PFSK-1 (cell line): Measurements from ENCODE around the gene YLPM1.

Source experiments
- FOXP2 ChIP-seq: optimal IDR thresholded peaks from 2 replicates; pipeline ENCODE3; 2011; ENCODE audit warnings: borderline replicate concordance, control low read depth, inconsistent platforms; ENCODE audit not compliant: insufficient read depth; ENCODE audit errors: extremely low read length, extremely low read depth
- POLR2AphosphoS5 ChIP-seq: IDR thresholded peaks from 2 replicates; pipeline ENCODE4 v1.6.1; 2012; ENCODE audit warnings: low read depth, mild to moderate bottlenecking, control low read depth, low read length, moderate library complexity
- SIN3A ChIP-seq: IDR thresholded peaks from 2 replicates; pipeline ENCODE4 v1.6.1; 2012; ENCODE audit warnings: mild to moderate bottlenecking, low read length, moderate library complexity, borderline replicate concordance; ENCODE audit not compliant: insufficient read depth
- TAF1 ChIP-seq: IDR thresholded peaks from 2 replicates; pipeline ENCODE4 v1.6.1; 2012; ENCODE audit warnings: low read length, control low read depth, borderline replicate concordance; ENCODE audit not compliant: insufficient read depth
- TF ChIP-seq, protein P1 (sequence below), 2 experiments: IDR thresholded peaks; 2 replicates each; pipeline versions ENCODE4 v1.6.1 to v1.8.0; 2011 to 2012; ENCODE audit warnings: low read depth in 2 of 2, low read length in 2 of 2, control low read depth in 1 of 2, inconsistent platforms in 1 of 2, mild to moderate bottlenecking in 1 of 2, moderate library complexity in 1 of 2; ENCODE audit not compliant: insufficient read depth in 1 of 2

The YLPM1 gene

DNA sequence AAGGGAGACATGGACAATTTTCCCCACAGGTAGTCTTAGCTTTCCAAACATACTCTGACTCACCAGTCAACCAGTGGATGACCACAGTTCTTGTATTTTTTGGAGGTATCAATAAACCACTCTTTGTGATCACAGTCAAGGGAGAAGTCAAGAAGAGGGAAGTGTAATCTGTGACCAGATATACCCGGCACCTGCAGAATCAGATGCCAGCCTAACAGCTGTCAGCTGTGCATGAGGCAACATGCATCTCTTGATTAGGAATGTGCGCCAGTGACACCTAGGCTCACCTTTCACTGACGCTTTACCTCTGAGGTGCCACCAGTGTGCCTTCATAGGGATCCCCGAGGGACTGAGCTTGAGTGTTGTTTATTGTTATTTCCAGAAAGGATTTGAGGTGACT is 92.8 kb downstream of the YLPM1 start:
- TF ChIP-seq, protein P1, sequence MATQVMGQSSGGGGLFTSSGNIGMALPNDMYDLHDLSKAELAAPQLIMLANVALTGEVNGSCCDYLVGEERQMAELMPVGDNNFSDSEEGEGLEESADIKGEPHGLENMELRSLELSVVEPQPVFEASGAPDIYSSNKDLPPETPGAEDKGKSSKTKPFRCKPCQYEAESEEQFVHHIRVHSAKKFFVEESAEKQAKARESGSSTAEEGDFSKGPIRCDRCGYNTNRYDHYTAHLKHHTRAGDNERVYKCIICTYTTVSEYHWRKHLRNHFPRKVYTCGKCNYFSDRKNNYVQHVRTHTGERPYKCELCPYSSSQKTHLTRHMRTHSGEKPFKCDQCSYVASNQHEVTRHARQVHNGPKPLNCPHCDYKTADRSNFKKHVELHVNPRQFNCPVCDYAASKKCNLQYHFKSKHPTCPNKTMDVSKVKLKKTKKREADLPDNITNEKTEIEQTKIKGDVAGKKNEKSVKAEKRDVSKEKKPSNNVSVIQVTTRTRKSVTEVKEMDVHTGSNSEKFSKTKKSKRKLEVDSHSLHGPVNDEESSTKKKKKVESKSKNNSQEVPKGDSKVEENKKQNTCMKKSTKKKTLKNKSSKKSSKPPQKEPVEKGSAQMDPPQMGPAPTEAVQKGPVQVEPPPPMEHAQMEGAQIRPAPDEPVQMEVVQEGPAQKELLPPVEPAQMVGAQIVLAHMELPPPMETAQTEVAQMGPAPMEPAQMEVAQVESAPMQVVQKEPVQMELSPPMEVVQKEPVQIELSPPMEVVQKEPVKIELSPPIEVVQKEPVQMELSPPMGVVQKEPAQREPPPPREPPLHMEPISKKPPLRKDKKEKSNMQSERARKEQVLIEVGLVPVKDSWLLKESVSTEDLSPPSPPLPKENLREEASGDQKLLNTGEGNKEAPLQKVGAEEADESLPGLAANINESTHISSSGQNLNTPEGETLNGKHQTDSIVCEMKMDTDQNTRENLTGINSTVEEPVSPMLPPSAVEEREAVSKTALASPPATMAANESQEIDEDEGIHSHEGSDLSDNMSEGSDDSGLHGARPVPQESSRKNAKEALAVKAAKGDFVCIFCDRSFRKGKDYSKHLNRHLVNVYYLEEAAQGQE (IDR thresholded peaks at IDR 0.05; ENCODE audit: insufficient read depth in 1 of 2, low read depth in 2 of 2, low read length in 2 of 2): no peak
- TF ChIP-seq SIN3A (no peak), TAF1 (no peak), FOXP2 (no peak), POLR2AphosphoS5 (no peak)

DNA sequence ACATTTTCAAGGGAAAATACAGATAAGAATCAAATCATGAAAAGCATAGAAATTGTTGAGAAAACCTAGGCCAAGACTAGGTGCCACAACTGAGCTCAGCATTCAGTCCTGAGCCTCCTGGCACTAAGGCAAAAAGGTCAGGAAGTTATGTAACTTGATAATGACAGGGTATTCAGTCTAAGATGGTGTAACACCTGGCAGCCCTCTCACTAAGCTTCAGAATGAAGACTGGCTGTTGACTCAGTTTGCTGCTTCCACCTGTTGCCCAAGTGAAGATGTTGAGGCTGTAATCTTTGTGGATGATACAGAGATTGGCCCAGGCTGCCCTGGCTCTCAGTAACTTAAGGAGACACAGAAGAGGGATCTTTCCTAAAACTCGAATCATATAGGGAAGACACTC is 93.2 kb downstream of the YLPM1 start:
- TF ChIP-seq, protein P1 (IDR thresholded peaks at IDR 0.05; ENCODE audit: insufficient read depth in 1 of 2, low read depth in 2 of 2, low read length in 2 of 2): no peak
- TF ChIP-seq POLR2AphosphoS5 (no peak), SIN3A (no peak), FOXP2 (no peak), TAF1 (no peak)

DNA sequence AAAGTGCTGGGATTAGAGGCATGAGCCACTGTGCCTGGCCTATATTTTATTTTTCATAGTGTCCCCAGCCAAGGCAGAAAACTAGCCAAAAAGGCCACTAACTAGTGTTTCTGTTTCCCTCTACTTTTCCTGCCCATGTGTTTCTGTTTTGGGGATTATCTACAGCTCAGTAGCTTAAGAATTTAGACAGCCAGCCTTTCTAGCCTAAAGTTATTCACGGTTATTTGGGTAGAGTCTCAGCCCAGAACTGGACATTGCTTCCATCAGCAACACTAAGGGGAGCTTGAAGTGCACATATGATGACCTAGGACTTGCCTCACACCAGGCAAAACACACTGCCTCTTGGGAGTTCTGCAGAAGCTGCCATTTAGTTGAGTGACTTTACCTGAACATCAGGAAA is 94.9 kb downstream of the YLPM1 start:
- TF ChIP-seq POLR2AphosphoS5 (no peak), SIN3A (no peak), FOXP2 (no peak), TAF1 (no peak)
- TF ChIP-seq, protein P1 (IDR thresholded peaks at IDR 0.05; ENCODE audit: insufficient read depth in 1 of 2, low read depth in 2 of 2, low read length in 2 of 2): no peak

DNA sequence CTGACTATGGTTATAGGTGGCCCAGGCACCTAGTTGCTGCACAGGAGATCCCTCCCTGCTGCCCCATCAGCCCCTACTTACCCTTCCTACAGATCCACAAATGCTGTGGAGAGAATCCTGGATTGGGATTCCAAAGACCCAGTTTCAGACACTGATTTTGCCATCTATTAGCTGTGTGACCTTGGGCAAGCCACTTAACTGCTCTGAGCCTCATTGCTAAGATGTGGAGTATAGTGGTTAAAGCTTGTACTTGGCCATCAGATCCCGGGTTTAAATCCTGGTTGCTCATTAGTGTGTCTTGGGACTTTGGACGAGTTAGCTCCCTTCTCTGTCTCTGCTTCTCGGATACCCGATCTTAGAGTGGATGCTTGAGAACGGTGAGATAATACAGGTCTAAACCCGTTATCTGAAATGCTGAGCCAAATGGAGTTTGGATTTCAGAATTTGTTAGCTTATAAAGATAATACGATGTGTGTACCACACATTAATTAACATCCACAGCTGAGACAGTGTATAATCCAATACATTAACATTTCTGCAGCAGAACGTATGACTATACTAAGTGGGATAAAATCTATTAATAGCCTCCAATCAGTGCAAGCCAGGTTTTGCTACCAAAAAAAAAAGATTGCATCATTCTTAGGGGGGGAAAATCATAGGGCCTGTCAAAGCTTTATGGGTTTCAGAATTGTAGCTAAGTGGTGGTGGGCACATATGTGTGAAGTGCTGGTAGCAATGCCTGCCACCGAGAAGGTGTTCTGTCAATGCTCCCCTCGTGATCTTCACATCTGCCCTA is 96.8 kb downstream of the YLPM1 start:
- TF ChIP-seq POLR2AphosphoS5 (no peak), SIN3A (no peak), TAF1 (no peak)

DNA sequence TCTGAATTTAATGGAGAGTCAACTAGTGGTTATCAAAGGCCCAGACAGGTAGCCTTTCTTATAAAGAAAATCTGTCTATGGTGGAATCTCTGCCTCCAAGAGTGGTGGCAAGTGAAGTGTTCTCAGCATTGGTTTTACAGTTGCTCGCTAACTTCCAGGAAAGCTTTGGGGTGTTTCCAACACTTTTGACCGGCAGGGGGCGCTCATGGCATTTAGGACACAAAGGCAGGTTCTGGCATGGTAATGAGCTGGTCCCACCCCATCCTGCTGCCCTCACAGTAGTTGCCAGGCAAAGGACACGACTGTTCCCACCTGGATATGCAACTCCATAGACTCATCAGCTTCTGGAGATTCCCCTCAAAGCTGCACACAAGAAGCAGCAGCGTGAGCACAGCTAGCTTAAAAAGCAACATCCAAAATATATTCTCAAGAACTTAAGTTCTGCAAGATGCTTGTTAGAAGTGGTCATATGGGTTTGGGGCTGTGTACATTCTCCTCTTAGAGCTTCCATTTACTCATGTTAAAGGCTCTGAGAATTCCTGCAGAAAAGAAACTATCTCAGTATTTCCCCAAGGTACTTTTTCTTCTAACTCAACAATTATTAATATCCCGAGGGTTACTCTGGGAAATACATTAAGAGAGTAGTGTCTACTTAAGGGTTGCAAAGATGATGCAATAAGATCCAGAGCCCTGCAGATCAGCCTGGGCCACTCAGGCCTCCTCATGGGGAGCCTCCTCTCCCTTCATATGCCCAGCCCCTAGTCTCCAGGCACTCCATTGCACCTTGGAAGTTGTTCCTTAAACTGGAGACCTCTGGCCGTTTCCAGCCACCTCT is 98.0 kb downstream of the YLPM1 start:
- no peak for TF ChIP-seq FOXP2

DNA sequence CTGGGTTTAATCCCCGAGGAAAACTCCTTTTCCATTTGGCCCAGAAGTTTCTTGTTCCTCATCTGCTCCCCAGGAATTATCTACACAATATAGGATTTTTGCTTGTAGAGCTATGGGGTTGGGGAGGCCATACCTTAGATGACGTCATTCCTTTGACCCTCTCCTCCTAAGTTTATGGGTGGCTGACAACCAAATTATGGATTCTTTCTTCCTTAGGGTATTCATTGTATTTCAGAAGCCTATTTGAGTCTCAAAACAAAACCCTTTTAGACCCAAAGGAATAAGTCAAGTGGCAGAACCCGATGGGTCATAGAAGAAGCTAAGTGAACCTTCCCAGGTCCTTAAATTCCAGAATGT is 98.6 kb downstream of the YLPM1 start:
- TF ChIP-seq FOXP2 (no peak), POLR2AphosphoS5 (no peak), SIN3A (no peak), TAF1 (no peak)
- TF ChIP-seq, protein P1 (IDR thresholded peaks at IDR 0.05; ENCODE audit: insufficient read depth in 1 of 2, low read depth in 2 of 2, low read length in 2 of 2): no peak
